ENCODE measurements around the gene FAM180A. TPM values are rescaled to one million over a fixed set of nuclear protein-coding genes. Genes with fewer than 3 reads are reported as not detected.
A peak's percentile ranks its signal among the peaks of the same experiment; 100 is the strongest.
"Not testable (repeated sequence)": the region's sequence is repeated elsewhere in the genome, so short reads cannot be mapped to it uniquely, and the experiment has no call there.

FAM180A gene
- total RNA-seq, 1 experiment from 2014 or later, result not detected

- no peak for DNase-seq (ENCODE audit: low spot score)
Observed at GRCh38 chr7:135713836-135714470, 34.7 kb downstream of the FAM180A start.

- no peak for DNase-seq (ENCODE audit: low spot score)
Observed at GRCh38 chr7:135712796-135713195, 35.8 kb downstream of the FAM180A start.

GRCh38 chr7:135712182-135712782 is 36.3 kb downstream of the FAM180A start:
- no peak for DNase-seq (ENCODE audit: low spot score)

GRCh38 chr7:135711139-135711469 is 37.5 kb downstream of the FAM180A start:
- no peak for DNase-seq (ENCODE audit: low spot score)

- DNase-seq (ENCODE audit: low spot score), result peak; percentile 40
Observed at GRCh38 chr7:135710417-135711138, 38.0 kb downstream of the FAM180A start.

- DNase-seq (ENCODE audit: low spot score), result no peak
Observed at GRCh38 chr7:135709508-135709907, 39.1 kb downstream of the FAM180A start.

GRCh38 chr7:135708041-135708440 is 40.6 kb downstream of the FAM180A start:
- DNase-seq (ENCODE audit: low spot score), result no peak

- no peak for DNase-seq (ENCODE audit: low spot score)
Observed at GRCh38 chr7:135707570-135707966, 41.0 kb downstream of the FAM180A start.

GRCh38 chr7:135706858-135707569 is 41.6 kb downstream of the FAM180A start:
- DNase-seq (ENCODE audit: low spot score), result no peak

GRCh38 chr7:135706038-135706742 is 42.4 kb downstream of the FAM180A start:
- no peak for DNase-seq (ENCODE audit: low spot score)

GRCh38 chr7:135704698-135705097 is 43.9 kb downstream of the FAM180A start:
- DNase-seq (ENCODE audit: low spot score), result no peak

GRCh38 chr7:135704074-135704473 is 44.5 kb downstream of the FAM180A start:
- no peak for DNase-seq (ENCODE audit: low spot score)

GRCh38 chr7:135697276-135698049 is 51.1 kb downstream of the FAM180A start:
- DNase-seq (ENCODE audit: low spot score), result no peak

GRCh38 chr7:135693558-135693957 is 55.1 kb downstream of the FAM180A start:
- DNase-seq (ENCODE audit: low spot score), result no peak

- not testable (repeated sequence) for DNase-seq (ENCODE audit: low spot score)
Observed at GRCh38 chr7:135692606-135693005, 56.0 kb downstream of the FAM180A start.

- no peak for DNase-seq (ENCODE audit: low spot score)
Observed at GRCh38 chr7:135692055-135692454, 56.6 kb downstream of the FAM180A start.

- DNase-seq (ENCODE audit: low spot score), result no peak
Observed at GRCh38 chr7:135690566-135690965, 58.0 kb downstream of the FAM180A start.

- no peak for DNase-seq (ENCODE audit: low spot score)
Observed at GRCh38 chr7:135687466-135687865, 61.1 kb downstream of the FAM180A start.

- no peak for DNase-seq (ENCODE audit: low spot score)
Observed at GRCh38 chr7:135685306-135686084, 63.1 kb downstream of the FAM180A start.

GRCh38 chr7:135684699-135685098 is 63.9 kb downstream of the FAM180A start:
- DNase-seq (ENCODE audit: low spot score), result no peak
